ENCODE results near the gene CABCOCO1. TPM values are rescaled to one million over a fixed set of nuclear protein-coding genes. Genes with fewer than 3 reads are reported as not detected.

Gene CABCOCO1
- total RNA-seq, 1 donor from 2014 or later = not detected

DNA sequence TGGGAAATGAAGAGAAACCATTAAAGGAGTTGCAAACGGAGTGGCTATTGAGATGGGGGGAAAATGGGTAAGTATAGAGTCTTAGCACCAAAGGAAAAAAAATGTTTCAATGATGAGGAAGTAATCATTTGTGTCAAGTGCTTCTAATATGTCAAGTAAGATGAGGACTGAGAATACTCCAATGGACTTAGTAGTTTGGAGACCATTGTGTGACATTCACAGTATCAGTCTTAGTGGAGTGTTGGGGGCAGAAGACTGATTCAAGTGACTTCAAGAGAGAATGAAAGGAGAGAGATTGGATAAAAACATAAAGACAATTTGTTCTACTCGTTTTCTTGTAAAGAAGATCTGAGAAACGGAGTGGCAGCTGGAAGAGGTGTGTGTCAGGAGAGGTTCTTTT, 150.2 kb downstream of the CABCOCO1 start:
- DNase-seq (ENCODE audit: low read depth in 2 of 2) = no peak

DNA sequence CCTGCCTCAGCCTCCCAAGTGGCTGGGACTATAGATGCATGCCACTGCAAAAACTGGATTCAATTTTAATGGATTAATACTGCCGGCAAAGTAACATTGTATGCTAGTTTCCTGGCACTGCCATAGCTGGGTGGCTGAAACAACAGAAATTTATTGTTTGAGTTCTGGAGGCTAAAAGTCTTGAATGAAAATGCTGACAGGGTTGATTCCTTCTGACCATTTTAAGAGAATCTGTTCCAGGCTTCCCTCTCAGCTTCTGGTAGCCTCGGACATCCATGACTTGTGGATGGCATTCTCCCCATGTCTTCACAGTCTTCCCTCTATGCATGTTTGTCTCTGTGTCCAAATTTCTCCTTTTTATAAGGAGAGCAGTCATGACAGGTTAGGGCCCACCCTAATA, 151.4 kb downstream of the CABCOCO1 start:
- no peak for DNase-seq (ENCODE audit: low read depth in 2 of 2)

DNA sequence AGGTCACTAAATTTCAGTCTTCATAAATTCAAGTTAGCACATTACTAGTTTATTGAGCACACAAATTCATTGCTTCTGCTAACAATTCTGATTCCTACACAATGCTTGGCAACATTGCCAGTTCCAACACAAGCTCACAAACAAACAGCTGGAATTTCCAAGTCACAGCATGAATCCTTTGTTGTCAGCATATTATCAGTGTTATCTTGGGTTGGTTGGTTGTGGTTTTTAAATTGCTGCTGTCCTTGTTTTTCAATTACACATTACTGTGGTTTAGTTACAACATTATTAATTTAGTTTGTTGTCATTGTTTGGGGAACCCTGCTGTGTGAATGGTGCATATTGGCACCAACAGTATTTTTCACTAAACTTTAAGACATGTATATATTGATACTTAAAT, 152.8 kb downstream of the CABCOCO1 start:
- no peak for DNase-seq (ENCODE audit: low read depth in 2 of 2)

Other genes starting within 250 kb of the CABCOCO1 start
- not detected in 2 replicates for gene TMEM26, start 209.5 kb upstream of the CABCOCO1 start, total RNA-seq
- 9.4 and 11.6 TPM in 2 replicates for gene ARID5B, start 238.8 kb downstream of the CABCOCO1 start, total RNA-seq